ENCODE results near the gene TRPC4AP.

Gene TRPC4AP

DNA sequence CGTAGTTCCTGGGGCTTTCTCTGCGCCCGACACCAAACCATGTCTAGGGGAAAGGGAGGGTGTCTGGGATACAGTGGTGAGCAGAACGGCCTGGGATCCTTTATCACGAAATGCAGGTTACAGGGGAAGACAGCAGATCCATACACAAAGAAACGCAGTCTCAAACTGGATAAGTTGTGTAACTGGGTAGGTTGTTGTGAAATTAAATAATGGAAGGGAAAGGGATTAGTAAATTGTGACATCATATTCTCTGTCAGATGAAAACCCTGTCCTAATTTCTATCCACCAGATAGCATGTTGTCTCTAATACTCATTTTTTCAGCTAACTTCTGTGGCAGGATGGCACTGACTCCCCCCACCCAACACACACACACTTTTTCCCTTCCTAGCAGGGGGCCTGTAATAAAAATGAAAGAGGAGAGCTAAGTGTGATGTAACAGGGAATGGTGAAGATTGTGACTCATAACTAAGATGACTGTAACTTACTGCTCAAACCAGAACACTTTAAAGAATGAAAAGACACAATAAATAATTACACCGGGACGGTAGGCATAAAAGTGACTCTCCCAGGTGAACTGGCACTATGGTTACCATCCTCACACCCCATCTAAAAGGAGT, 769 bp upstream of the TRPC4AP start:
- no peaks in the 10 kb centered on the region for H3K27me3 ChIP-seq (replicated peaks; ENCODE audit: control insufficient read depth, insufficient read depth, low read length)
- H3K4me3 ChIP-seq (replicated peaks; ENCODE audit: low read depth, low read length) = no peak overlapping the region
- DNase-seq (ENCODE audit: extremely low read depth, insufficient read length) = no peak
- peaks cover 2% of the 10 kb centered on the region; the same call in 1 of the 2 replicates for H3K36me3 ChIP-seq (ENCODE audit: control insufficient read depth, insufficient read depth, low read length)
- TF ChIP-seq, protein P1, sequence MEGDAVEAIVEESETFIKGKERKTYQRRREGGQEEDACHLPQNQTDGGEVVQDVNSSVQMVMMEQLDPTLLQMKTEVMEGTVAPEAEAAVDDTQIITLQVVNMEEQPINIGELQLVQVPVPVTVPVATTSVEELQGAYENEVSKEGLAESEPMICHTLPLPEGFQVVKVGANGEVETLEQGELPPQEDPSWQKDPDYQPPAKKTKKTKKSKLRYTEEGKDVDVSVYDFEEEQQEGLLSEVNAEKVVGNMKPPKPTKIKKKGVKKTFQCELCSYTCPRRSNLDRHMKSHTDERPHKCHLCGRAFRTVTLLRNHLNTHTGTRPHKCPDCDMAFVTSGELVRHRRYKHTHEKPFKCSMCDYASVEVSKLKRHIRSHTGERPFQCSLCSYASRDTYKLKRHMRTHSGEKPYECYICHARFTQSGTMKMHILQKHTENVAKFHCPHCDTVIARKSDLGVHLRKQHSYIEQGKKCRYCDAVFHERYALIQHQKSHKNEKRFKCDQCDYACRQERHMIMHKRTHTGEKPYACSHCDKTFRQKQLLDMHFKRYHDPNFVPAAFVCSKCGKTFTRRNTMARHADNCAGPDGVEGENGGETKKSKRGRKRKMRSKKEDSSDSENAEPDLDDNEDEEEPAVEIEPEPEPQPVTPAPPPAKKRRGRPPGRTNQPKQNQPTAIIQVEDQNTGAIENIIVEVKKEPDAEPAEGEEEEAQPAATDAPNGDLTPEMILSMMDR (IDR thresholded peaks at IDR 0.05; ENCODE audit: insufficient read depth, low read length, poor library complexity, severe bottlenecking) = no peak

DNA sequence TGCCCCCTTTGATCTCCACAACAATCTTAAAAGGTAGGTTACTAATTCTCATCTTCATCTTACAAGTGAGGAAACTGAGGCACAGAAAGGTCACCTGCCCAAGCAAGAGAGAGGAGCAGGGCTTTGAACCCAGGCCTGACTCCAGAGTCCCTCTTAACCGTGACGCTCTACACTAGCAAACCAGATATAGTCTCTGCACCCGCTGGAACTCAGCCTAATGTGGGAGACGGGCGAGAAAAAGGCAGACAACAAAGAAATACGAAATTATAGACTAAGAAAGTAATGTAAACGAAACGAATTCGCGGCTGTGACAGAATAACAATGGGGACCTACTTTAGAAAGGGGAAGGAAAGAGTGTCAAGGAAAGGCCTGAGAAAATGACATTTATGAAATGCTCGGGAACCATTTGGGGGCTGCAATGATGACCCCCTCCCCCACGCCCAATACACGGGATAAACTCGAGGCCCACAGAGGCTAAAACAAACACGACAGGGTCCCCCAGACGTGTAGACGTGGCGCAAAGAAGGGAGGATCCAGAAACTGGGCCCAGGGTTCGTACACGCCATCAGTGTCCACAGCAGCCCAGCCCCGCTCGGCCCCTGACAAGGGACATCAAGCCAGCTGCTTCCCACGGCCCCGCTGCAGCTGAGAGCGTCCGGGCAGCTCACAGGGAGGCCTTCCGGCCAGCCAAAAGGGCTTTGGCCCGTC, 637 bp downstream of the TRPC4AP start:
- DNase-seq (ENCODE audit: extremely low read depth, insufficient read length) = no peak
- H3K27me3 ChIP-seq (replicated peaks; ENCODE audit: control insufficient read depth, insufficient read depth, low read length) = no peaks in the 10 kb centered on the region
- TF ChIP-seq, protein P1 (IDR thresholded peaks at IDR 0.05; ENCODE audit: insufficient read depth, low read length, poor library complexity, severe bottlenecking) = no peak
- H3K36me3 ChIP-seq (ENCODE audit: control insufficient read depth, insufficient read depth, low read length) = peaks cover 4% of the 10 kb centered on the region; the same call in 1 of the 2 replicates
- peak overlapping the region; percentile 95 for H3K4me3 ChIP-seq (replicated peaks; ENCODE audit: low read depth, low read length)

DNA sequence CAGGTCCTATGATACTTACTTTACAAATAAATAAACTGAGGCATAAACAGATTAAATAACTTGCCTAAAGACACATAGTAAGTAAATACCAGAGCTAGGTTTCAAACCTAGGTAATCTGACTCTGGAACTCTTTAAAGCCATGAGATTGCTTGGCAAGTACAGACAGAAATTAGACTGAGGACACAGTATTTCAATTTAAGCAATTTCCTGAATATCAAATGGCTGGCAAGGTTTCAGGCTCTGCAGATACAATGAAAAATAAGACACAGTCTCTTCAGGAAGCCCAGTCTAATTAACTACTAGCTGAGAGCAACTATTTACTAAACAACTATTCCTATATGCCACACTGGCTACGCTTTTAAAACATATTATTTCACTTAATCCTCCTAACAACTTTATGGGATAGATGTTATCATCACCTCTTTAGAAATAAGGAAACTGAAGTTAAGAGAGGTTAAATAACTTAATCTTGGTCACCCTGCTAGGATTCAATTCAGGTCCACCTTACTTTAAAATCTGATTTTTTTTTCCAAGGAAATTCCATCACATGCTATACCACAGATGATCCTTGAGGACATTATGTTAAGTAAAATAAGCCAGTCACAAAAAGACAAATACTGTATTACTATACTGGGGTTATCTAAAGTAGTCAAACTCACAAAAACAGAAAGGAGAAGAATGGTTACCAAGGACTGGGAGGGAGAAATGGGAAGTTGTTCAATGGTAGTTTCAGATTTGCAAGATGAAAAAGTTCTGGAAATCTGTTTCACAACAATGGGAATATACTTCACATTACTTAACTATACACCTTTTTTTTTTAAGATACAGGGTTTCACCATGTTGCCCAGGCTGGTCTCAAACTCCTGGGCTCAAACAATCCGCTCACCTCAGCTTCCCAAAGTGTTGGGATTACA, 4.1 kb downstream of the TRPC4AP start:
- Histone ChIP-seq H3K4me3 (replicated peaks; ENCODE audit: low read depth, low read length) (no peak overlapping the region), H3K27me3 (replicated peaks; ENCODE audit: control insufficient read depth, insufficient read depth, low read length) (no peaks in the 10 kb centered on the region), H3K36me3 (ENCODE audit: control insufficient read depth, insufficient read depth, low read length) (peaks cover 4% of the 10 kb centered on the region; the same call in 1 of the 2 replicates)
- TF ChIP-seq, protein P1 (IDR thresholded peaks at IDR 0.05; ENCODE audit: insufficient read depth, low read length, poor library complexity, severe bottlenecking) = no peak
- no peak for DNase-seq (ENCODE audit: extremely low read depth, insufficient read length)

DNA sequence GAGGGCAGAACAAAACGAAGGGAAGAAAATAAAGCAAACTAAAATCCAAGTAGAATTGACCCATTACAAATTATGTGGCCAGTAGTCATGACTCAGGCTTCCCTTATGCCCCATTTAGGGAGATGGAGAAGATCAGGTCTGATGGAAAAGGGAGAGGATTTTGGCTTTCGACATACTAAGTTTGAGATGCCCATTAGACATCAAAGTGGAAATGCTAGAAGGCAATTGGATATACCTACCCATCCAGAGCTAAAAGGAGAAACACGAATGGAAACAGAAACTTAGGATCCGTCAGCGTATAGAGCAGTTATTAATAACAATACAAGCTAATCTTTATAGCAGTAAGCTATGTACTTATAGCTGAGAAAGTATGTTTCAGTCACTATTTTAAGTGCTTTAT, 4.8 kb downstream of the TRPC4AP start:
- Histone ChIP-seq H3K4me3 (replicated peaks; ENCODE audit: low read depth, low read length) (no peak overlapping the region), H3K27me3 (replicated peaks; ENCODE audit: control insufficient read depth, insufficient read depth, low read length) (no peaks in the 10 kb centered on the region), H3K36me3 (ENCODE audit: control insufficient read depth, insufficient read depth, low read length) (peaks cover 4% of the 10 kb centered on the region; the same call in 1 of the 2 replicates)
- DNase-seq (ENCODE audit: extremely low read depth, insufficient read length) = no peak
- TF ChIP-seq, protein P1 (IDR thresholded peaks at IDR 0.05; ENCODE audit: insufficient read depth, low read length, poor library complexity, severe bottlenecking) = no peak

DNA sequence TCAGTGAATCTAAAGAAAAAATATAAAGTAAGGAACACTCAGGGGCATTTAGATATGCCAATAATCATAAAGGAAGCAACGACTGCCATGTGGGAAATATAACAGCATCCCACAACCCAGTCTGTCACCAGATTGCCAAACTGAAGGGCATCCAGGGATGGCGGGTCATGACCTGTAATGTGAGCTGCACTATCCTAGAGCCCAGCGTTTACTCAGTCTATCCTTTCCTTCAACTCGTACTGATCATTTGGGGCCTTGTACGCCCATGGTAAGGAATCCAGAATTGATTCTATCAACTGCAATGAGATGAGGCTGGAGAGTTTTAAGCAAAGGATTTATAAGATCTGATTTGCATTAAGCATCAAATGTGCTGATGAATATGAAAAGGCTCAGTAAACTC, 5.3 kb downstream of the TRPC4AP start:
- Histone ChIP-seq H3K4me3 (replicated peaks; ENCODE audit: low read depth, low read length) (no peak overlapping the region), H3K27me3 (replicated peaks; ENCODE audit: control insufficient read depth, insufficient read depth, low read length) (no peaks in the 10 kb centered on the region), H3K36me3 (ENCODE audit: control insufficient read depth, insufficient read depth, low read length) (peaks cover 4% of the 10 kb centered on the region; the same call in 1 of the 2 replicates)
- DNase-seq (ENCODE audit: extremely low read depth, insufficient read length) = no peak
- TF ChIP-seq, protein P1 (IDR thresholded peaks at IDR 0.05; ENCODE audit: insufficient read depth, low read length, poor library complexity, severe bottlenecking) = no peak
